ENCODE results near the gene GALNT18. TPM values are rescaled to one million over a fixed set of nuclear protein-coding genes. Genes with fewer than 3 reads are reported as not detected.

GALNT18 gene
- total RNA-seq, 2 experiments from 2014 or later, result 6.8 to 7.4 TPM

DNA sequence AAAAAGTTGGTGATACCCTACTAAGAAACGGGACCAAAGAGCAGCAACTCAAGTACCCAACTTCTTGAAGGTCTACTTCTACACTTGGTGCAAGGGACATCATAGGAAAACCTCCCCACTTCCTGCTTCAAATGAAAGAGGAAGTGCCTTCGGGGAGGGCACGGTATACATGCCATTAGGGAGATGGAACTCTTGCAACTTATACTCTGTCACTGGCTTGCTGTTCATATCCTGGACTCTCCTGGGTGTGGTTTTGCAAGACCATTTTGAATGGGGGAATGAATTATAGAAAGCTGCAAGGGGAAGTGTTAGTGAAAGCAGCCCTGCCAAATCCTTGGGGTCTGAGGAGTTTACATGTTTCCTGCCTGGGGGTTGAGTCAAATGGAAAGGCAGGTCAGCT lies 310.6 kb downstream of the GALNT18 start:
- peak; percentile 20 for ATAC-seq
- H3K27ac Mint-ChIP-seq, result no peak overlapping the region
- TF ChIP-seq, protein P1, sequence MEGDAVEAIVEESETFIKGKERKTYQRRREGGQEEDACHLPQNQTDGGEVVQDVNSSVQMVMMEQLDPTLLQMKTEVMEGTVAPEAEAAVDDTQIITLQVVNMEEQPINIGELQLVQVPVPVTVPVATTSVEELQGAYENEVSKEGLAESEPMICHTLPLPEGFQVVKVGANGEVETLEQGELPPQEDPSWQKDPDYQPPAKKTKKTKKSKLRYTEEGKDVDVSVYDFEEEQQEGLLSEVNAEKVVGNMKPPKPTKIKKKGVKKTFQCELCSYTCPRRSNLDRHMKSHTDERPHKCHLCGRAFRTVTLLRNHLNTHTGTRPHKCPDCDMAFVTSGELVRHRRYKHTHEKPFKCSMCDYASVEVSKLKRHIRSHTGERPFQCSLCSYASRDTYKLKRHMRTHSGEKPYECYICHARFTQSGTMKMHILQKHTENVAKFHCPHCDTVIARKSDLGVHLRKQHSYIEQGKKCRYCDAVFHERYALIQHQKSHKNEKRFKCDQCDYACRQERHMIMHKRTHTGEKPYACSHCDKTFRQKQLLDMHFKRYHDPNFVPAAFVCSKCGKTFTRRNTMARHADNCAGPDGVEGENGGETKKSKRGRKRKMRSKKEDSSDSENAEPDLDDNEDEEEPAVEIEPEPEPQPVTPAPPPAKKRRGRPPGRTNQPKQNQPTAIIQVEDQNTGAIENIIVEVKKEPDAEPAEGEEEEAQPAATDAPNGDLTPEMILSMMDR (IDR thresholded peaks at IDR 0.05), result no peak

GRCh38 chr11:11309906-11310305 lies 311.9 kb downstream of the GALNT18 start:
- POLR2A ChIA-PET, result no interaction called here
- ATAC-seq (no peak), DNase-seq (no peak)
- CTCF ChIA-PET, result no interaction called here
- Mint-ChIP-seq H3K4me1 (ENCODE audit: low read depth) (peaks cover 5% of the 10 kb centered on the region), H3K27me3 (no peaks in the 10 kb centered on the region), H3K4me3 (no peak overlapping the region), H3K9me3 (no peaks in the 10 kb centered on the region), H3K36me3 (ENCODE audit: low read depth) (no peaks in the 10 kb centered on the region), H3K27ac (no peak overlapping the region)
- TF ChIP-seq, protein P1 (IDR thresholded peaks at IDR 0.05), result no peak
- intact Hi-C loops (cut with micrococcal nuclease), result no loop called here

More for the DNA sequence above, 310.6 kb downstream of the GALNT18 start:
- Mint-ChIP-seq H3K9me3 (no peaks in the 10 kb centered on the region), H3K27me3 (no peaks in the 10 kb centered on the region), H3K4me3 (no peak overlapping the region), H3K4me1 (ENCODE audit: low read depth) (peaks cover 5% of the 10 kb centered on the region), H3K36me3 (ENCODE audit: low read depth) (no peaks in the 10 kb centered on the region)
- ChIA-PET CTCF (interaction anchor here (0.7 kb wide), 1 partner anchor 11 kb away, joined by 3 read pairs; no protein-coding TSS in a partner anchor), POLR2A (no interaction called here)
- intact Hi-C loops (cut with micrococcal nuclease), result no loop called here
- no peak for DNase-seq

DNA sequence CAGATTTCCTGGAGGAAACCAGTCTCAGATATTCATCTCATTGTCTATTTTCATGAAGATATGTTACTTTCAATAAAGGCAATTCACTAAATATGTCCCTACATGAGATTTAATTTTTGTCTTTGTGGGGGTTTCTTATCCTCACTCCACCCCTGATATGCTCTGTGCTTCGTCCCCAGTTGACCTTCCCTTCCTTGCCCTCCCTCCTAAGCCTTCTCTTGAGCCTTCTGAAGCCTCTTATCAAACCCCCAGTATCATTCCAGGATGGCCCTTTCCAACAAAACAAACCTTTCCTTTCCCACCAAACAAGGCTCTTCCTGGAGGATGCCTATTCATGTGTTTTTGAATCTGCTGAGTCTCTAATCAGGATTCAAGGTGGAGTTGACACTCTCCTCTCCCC lies 313.6 kb downstream of the GALNT18 start:
- Mint-ChIP-seq H3K4me3 (no peak overlapping the region), H3K27ac (no peak overlapping the region), H3K9me3 (no peaks in the 10 kb centered on the region), H3K27me3 (no peaks in the 10 kb centered on the region), H3K4me1 (ENCODE audit: low read depth) (peaks cover 5% of the 10 kb centered on the region), H3K36me3 (ENCODE audit: low read depth) (no peaks in the 10 kb centered on the region)
- ChIA-PET CTCF (no interaction called here), POLR2A (no interaction called here)
- TF ChIP-seq, protein P1 (IDR thresholded peaks at IDR 0.05), result no peak
- no peak for DNase-seq
- ATAC-seq, result no peak
- intact Hi-C loops (cut with micrococcal nuclease), result no loop called here

DNA sequence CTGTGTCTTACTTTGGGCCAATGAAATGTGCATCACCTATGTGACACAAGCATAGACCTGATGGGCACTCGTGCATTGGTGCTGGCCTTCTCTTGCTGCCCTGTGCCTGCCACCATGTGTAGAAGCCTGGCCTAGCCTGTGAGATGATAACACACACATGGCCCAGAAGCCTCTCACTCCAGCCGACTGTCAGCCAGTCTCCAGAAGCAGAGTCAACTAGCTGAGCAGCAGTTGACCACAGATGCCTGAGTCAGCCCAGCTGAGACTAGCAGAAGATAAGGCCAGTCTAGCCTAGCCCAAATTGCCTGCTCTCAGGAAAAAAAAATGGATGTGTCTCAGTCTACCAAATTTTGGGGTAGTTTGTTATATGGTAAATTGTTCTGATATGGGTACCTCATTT lies 314.9 kb downstream of the GALNT18 start:
- no peaks in the 10 kb centered on the region for H3K36me3 Mint-ChIP-seq (ENCODE audit: low read depth)
- TF ChIP-seq, protein P1 (IDR thresholded peaks at IDR 0.05), result no peak
- no peak for ATAC-seq
- H3K27me3 Mint-ChIP-seq, result no peaks in the 10 kb centered on the region
- H3K27ac Mint-ChIP-seq, result no peak overlapping the region
- no peak overlapping the region for H3K4me3 Mint-ChIP-seq
- no peaks in the 10 kb centered on the region for H3K9me3 Mint-ChIP-seq
- POLR2A ChIA-PET, result interaction anchor here (0.9 kb wide), 1 partner anchor 50 kb away, joined by 5 read pairs; no protein-coding TSS in a partner anchor
- intact Hi-C loops (cut with micrococcal nuclease), result no loop called here
- peaks cover 5% of the 10 kb centered on the region for H3K4me1 Mint-ChIP-seq (ENCODE audit: low read depth)
- DNase-seq, result no peak
- CTCF ChIA-PET, result no interaction called here

- ChIA-PET CTCF (interaction anchor here (0.7 kb wide), 1 partner anchor 9 kb away, joined by 3 read pairs; no protein-coding TSS in a partner anchor), POLR2A (no interaction called here)
- TF ChIP-seq, protein P1 (IDR thresholded peaks at IDR 0.05), result no peak
- H3K4me3 Mint-ChIP-seq, result no peak overlapping the region
- H3K27me3 Mint-ChIP-seq, result peaks cover 2% of the 10 kb centered on the region
- H3K4me1 Mint-ChIP-seq (ENCODE audit: low read depth), result no peaks in the 10 kb centered on the region
- intact Hi-C loops (cut with micrococcal nuclease), result no loop called here
- H3K27ac Mint-ChIP-seq, result no peak overlapping the region
- H3K36me3 Mint-ChIP-seq (ENCODE audit: low read depth), result no peaks in the 10 kb centered on the region
- no peaks in the 10 kb centered on the region for H3K9me3 Mint-ChIP-seq
- ATAC-seq, result no peak
- DNase-seq, result no peak
Observed at GRCh38 chr11:11304550-11304949, 317.3 kb downstream of the GALNT18 start.
